ENCODE measurements around the gene ARFIP2.

Gene ARFIP2

DNA sequence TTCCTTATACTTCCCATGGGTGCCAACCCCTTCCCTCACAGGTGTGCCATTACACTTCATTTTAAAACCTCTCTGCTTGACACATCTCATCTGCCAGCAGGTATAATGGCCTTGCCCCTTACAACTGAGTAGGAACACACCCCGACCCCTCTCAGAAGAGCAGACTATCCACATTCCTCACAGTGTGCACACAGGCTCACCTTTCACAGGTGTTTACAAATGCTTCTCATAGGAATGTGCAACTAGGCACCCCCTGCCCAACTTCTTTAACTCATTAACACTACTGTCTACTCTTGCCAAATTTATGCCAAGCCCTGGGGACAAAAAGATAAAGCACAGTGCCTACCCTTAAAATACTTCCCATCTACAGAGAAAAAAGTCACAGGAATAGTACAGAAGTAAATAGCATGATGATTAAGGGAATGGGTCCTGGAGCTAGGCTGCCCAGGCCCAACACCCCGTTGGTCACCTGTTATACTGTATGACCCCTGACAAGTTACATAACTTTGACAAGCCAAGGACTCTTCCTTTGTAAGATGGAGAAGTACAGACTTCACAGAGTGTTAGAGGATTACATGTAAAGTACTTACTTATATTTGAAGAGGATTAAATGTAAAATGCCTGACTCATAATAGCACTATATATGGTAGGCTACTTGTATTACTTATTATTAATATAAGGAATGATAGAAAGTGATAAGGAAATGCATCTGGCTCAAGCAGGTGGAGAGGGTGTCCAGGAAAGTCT, 22.6 kb downstream of the ARFIP2 start:
- TF ChIP-seq, protein P1, sequence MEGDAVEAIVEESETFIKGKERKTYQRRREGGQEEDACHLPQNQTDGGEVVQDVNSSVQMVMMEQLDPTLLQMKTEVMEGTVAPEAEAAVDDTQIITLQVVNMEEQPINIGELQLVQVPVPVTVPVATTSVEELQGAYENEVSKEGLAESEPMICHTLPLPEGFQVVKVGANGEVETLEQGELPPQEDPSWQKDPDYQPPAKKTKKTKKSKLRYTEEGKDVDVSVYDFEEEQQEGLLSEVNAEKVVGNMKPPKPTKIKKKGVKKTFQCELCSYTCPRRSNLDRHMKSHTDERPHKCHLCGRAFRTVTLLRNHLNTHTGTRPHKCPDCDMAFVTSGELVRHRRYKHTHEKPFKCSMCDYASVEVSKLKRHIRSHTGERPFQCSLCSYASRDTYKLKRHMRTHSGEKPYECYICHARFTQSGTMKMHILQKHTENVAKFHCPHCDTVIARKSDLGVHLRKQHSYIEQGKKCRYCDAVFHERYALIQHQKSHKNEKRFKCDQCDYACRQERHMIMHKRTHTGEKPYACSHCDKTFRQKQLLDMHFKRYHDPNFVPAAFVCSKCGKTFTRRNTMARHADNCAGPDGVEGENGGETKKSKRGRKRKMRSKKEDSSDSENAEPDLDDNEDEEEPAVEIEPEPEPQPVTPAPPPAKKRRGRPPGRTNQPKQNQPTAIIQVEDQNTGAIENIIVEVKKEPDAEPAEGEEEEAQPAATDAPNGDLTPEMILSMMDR (IDR thresholded peaks at IDR 0.05; ENCODE audit: insufficient read depth, low read depth, low read length, missing control alignments), result no peak
- no peak overlapping the region for H3K4me3 ChIP-seq (ENCODE audit: low read depth, low read length)
- no peak for DNase-seq (ENCODE audit: low read depth)

DNA sequence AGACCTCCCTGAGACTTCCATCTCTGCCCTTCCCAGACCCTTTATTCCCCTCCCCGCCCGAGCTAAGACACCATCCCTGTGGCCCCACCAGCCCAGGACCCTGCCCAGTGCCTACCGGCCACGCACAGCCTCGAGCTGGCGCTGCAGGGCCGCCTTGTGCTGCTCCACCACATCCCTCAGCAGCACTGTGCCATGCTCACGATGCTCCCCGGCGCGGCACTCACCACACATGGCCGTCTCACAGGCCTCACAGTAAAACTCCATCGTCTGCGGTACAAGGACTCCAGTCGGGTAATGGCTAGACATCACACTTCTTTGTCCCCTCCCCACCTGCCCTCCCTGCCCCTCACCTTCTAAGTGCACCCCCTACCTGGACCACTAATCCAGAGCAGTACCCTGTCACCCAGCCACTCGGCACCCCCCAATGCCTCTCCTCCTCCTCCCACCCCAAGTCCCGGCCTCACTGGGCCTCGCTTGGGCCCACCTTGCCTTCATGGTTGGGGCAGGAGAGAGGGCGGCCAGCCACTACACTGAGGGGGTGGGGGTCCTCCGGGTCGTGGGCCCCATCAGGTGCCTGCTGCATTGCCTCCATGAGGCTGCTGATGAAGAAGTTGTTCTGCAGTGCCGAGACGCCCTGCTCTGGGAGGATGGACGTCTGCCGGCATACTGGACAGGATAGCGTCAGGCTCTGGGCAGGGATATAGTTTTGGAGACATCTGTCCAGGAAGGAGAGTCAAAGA, 23.4 kb downstream of the ARFIP2 start:
- no peak overlapping the region for H3K4me3 ChIP-seq (ENCODE audit: low read depth, low read length)
- DNase-seq (ENCODE audit: low read depth), result no peak
- TF ChIP-seq, protein P1 (IDR thresholded peaks at IDR 0.05; ENCODE audit: insufficient read depth, low read depth, low read length, missing control alignments), result no peak

DNA sequence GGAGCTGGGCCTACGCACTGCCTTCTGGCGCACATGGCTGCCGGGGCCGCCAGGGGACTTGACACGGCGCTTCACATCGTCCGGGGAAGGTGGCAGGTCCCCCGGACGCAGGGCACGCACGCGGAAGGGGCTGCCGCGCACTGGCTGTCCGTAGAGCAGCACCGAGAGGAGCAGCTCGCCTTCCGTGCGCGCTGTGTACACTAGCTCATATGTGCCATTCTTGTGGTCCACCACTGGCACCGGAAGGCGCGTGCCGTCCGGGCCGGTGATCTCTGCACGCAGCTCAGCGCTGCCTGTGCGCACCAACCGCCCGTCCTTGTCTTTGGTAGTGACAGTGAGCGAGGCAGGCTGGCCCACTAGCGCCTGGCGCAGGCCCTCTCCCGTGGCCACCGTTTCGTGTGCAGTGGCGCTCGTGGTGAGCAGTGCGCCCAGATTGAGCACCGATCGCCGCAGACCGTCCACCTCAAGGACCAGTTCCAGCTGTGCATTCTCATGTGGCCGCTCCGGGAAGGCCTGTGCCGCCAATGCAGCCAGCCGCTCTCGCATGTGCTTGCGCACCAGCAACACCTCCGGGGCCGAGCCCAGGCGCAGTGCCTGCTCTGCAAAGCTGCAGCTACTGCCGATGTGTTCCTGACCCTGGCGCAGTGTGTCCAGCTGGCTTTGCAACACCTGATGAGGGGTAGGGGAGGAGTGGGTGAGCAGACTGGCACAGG, 24.6 kb downstream of the ARFIP2 start:
- TF ChIP-seq, protein P1 (IDR thresholded peaks at IDR 0.05; ENCODE audit: insufficient read depth, low read depth, low read length, missing control alignments), result no peak

DNA sequence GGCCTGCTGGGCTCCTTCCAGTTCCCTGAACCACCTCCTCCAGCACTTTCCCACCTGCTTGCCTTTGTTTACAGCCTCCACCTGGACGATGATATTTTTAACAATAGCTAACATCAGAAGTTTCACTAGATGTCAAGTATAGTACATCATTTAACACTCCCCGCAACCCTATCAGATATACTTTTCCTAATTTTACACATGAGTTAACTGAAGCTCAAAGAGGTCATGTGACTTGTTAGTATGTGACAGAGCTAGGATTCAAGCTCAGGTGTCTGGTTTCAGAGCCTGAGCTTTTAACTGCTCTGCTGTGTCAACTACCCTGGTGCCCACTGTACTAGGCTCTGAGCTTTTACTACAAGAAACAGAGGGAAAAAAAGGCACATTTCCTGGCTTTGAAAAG, 26.1 kb downstream of the ARFIP2 start:
- TF ChIP-seq, protein P1 (IDR thresholded peaks at IDR 0.05; ENCODE audit: insufficient read depth, low read depth, low read length, missing control alignments), result no peak
- no peak for DNase-seq (ENCODE audit: low read depth)
- no peak overlapping the region for H3K4me3 ChIP-seq (ENCODE audit: low read depth, low read length)

More for the DNA sequence above, 24.6 kb downstream of the ARFIP2 start:
- H3K4me3 ChIP-seq (ENCODE audit: low read depth, low read length), result no peak overlapping the region
- DNase-seq (ENCODE audit: low read depth), result no peak

DNA sequence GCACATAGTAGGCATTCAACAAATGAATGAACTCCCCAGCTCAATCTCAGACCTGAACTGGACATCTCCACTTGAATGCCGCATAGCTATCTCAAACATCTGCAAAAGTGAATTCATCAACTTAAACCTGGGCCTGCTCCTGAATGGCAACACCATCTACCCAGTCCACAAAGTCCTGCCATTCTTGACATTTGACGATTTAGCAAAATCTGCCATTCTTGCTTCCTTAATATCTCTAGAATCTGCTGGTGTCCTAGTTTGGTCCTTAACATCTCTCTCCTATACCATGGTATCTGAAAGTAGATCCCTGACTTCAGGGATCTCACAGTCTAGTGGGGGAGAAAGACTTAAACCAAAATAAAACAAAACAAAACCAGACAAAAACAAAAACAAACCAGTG, 28.0 kb downstream of the ARFIP2 start:
- DNase-seq (ENCODE audit: low read depth), result no peak
- H3K4me3 ChIP-seq (ENCODE audit: low read depth, low read length), result no peak overlapping the region
- TF ChIP-seq, protein P1 (IDR thresholded peaks at IDR 0.05; ENCODE audit: insufficient read depth, low read depth, low read length, missing control alignments), result no peak

DNA sequence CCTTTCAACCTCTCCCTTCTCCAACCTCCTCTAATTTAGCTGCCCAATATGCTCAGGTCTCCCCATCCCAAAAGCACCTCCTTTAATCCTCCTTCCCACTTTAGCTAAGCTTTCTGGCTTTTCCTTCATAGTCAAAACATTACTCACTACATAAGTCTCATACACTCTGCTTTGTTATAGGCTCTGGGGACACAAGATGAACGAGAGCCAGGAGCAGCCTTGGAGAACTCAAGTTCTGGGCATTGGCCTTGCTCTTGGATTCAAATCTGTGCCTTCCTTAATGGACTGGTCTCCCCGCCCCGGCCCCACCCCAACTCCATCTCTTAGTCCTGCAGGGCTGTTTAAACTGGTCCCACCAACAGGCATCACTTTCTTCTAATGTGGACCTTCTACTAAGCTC, 28.9 kb downstream of the ARFIP2 start:
- TF ChIP-seq, protein P1 (IDR thresholded peaks at IDR 0.05; ENCODE audit: insufficient read depth, low read depth, low read length, missing control alignments), result no peak
- no peak for DNase-seq (ENCODE audit: low read depth)
- no peak overlapping the region for H3K4me3 ChIP-seq (ENCODE audit: low read depth, low read length)
